ENCODE results near the gene ACTL7A.

ACTL7A gene, protein sequence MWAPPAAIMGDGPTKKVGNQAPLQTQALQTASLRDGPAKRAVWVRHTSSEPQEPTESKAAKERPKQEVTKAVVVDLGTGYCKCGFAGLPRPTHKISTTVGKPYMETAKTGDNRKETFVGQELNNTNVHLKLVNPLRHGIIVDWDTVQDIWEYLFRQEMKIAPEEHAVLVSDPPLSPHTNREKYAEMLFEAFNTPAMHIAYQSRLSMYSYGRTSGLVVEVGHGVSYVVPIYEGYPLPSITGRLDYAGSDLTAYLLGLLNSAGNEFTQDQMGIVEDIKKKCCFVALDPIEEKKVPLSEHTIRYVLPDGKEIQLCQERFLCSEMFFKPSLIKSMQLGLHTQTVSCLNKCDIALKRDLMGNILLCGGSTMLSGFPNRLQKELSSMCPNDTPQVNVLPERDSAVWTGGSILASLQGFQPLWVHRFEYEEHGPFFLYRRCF

DNA sequence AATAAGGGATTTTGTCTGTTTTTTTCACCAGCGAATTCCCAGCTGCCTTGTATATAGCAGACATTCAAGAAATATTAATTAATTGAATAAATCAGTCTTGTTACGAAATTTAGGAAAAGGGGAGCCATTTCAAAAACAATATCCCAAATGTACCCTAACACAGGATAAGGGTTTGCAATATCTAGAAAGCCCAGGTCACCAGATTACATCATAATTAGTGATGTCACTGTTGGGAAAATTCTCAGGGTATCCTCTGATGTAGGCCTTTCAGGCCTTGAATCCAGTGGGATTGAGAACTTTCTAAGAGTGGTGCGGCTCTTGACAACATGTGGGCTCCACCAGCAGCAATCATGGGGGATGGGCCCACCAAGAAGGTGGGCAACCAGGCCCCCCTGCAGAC lies at the start of gene ACTL7A:
Gene ACTL7A, plus strand, starts transcription at position 270 of the 400 bp plus-strand sequence. Its CDS starts 57 bp downstream, at position 327.
- H3K4me1 ChIP-seq (ENCODE audit: control insufficient read depth, insufficient read depth, low read length) = no peaks in the 10 kb centered on the region
- H3K9me3 ChIP-seq (ENCODE audit: control insufficient read depth, insufficient read depth, low read depth, low read length) = no peaks in the 10 kb centered on the region
- H3K27ac ChIP-seq (ENCODE audit: extremely low read depth, low read depth, low read length) = no peak within 1 kb of the TSS
- TF ChIP-seq, protein P1, sequence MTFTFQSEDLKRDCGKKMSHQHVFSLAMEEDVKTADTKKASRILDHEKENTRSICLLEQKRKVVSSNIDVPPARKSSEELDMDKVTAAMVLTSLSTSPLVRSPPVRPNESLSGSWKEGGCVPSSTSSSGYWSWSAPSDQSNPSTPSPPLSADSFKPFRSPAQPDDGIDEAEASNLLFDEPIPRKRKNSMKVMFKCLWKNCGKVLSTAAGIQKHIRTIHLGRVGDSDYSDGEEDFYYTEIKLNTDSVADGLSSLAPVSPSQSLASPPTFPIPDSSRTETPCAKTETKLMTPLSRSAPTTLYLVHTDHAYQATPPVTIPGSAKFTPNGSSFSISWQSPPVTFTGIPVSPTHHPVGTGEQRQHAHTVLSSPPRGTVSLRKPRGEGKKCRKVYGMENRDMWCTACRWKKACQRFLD (tag by site-specific recombination; IDR thresholded peaks at IDR 0.05) = no peak
- TF ChIP-seq, protein P2, sequence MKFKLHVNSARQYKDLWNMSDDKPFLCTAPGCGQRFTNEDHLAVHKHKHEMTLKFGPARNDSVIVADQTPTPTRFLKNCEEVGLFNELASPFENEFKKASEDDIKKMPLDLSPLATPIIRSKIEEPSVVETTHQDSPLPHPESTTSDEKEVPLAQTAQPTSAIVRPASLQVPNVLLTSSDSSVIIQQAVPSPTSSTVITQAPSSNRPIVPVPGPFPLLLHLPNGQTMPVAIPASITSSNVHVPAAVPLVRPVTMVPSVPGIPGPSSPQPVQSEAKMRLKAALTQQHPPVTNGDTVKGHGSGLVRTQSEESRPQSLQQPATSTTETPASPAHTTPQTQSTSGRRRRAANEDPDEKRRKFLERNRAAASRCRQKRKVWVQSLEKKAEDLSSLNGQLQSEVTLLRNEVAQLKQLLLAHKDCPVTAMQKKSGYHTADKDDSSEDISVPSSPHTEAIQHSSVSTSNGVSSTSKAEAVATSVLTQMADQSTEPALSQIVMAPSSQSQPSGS (tag by site-specific recombination; IDR thresholded peaks at IDR 0.05; ENCODE audit: low read depth) = 0 out of 2 replicates have a peak, but pooled peaks have one; percentile 40
- H3K36me3 ChIP-seq (ENCODE audit: control insufficient read depth in 2 of 2, insufficient read depth in 1 of 2, low read length in 2 of 2) = no peaks in the 10 kb centered on the region
- ChIA-PET CTCF (interaction anchor here (0.7 kb wide), 1 partner anchor 197 kb away, joined by 3 read pairs; no protein-coding TSS in a partner anchor), POLR2A (no interaction called here)
- no peak within 1 kb of the TSS for H3K4me3 ChIP-seq (ENCODE audit: low read depth, low read length)

DNA sequence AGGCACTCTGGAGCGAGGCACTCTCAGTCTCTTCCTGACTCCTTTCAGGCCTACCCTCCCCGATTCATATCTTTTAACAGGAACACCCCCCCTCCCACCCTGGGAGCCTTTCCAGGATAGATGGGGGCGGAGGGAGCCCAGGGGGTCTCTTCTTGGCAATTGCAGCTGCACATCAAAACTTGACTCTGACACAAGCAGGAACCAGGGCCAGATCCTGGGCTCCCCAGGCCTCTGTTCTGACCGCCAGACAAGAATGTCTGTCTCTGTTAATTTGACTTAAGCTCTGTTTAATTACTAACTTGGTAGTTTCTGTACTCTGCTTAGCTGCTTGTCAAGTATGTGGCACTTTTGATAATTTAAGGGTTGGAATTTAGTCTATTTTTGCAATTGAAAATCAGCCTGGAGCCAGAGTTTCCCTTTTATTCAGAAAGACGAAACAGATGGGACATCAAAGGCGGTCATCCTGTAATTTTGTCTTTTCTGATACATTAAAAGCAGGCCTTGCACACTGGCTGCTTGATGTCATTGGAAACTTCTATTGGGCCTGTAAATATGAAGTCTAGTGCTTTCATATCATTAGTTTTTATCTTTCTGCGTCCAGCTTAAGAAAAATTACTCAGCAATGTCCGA lies 49.6 kb upstream of the ACTL7A start:
- no peaks in the 10 kb centered on the region for H3K4me1 ChIP-seq (ENCODE audit: control insufficient read depth, insufficient read depth, low read length)
- POLR2A ChIA-PET = interaction anchor here (0.7 kb wide), 1 partner anchor 46 kb away, joined by 3 read pairs; no protein-coding TSS in a partner anchor
- H3K9me3 ChIP-seq (ENCODE audit: control insufficient read depth, insufficient read depth, low read depth, low read length) = no peaks in the 10 kb centered on the region
- TF ChIP-seq ZNF16 (tag by site-specific recombination; IDR thresholded peaks at IDR 0.05; ENCODE audit: low read depth) (no peak), ZNF350 (tag by site-specific recombination; IDR thresholded peaks at IDR 0.05) (no peak), ZNF529 (tag by site-specific recombination; IDR thresholded peaks at IDR 0.05; ENCODE audit: insufficient replicate concordance) (no peak), ZFP69B (tag by site-specific recombination; IDR thresholded peaks at IDR 0.05) (no peak), TRIM28 (IDR thresholded peaks at IDR 0.05; ENCODE audit: borderline replicate concordance, low read length) (no peak), EGR2 (tag by site-specific recombination; IDR thresholded peaks at IDR 0.05; ENCODE audit: low read depth) (no peak), ZNF76 (tag by site-specific recombination; IDR thresholded peaks at IDR 0.05; ENCODE audit: borderline replicate concordance, low read depth) (no peak), ZSCAN23 (tag by site-specific recombination; IDR thresholded peaks at IDR 0.05) (no peak)
- TF ChIP-seq, protein P3, sequence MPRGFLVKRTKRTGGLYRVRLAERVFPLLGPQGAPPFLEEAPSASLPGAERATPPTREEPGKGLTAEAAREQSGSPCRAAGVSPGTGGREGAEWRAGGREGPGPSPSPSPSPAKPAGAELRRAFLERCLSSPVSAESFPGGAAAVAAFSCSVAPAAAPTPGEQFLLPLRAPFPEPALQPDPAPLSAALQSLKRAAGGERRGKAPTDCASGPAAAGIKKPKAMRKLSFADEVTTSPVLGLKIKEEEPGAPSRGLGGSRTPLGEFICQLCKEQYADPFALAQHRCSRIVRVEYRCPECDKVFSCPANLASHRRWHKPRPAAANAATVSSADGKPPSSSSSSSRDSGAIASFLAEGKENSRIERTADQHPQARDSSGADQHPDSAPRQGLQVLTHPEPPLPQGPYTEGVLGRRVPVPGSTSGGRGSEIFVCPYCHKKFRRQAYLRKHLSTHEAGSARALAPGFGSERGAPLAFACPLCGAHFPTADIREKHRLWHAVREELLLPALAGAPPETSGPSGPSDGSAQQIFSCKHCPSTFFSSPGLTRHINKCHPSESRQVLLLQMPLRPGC (tag by site-specific recombination; IDR thresholded peaks at IDR 0.05) = no peak
- TF ChIP-seq, protein P4, sequence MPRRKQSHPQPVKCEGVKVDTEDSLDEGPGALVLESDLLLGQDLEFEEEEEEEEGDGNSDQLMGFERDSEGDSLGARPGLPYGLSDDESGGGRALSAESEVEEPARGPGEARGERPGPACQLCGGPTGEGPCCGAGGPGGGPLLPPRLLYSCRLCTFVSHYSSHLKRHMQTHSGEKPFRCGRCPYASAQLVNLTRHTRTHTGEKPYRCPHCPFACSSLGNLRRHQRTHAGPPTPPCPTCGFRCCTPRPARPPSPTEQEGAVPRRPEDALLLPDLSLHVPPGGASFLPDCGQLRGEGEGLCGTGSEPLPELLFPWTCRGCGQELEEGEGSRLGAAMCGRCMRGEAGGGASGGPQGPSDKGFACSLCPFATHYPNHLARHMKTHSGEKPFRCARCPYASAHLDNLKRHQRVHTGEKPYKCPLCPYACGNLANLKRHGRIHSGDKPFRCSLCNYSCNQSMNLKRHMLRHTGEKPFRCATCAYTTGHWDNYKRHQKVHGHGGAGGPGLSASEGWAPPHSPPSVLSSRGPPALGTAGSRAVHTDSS (tag by site-specific recombination; IDR thresholded peaks at IDR 0.05) = no peak
- TF ChIP-seq, protein P5, sequence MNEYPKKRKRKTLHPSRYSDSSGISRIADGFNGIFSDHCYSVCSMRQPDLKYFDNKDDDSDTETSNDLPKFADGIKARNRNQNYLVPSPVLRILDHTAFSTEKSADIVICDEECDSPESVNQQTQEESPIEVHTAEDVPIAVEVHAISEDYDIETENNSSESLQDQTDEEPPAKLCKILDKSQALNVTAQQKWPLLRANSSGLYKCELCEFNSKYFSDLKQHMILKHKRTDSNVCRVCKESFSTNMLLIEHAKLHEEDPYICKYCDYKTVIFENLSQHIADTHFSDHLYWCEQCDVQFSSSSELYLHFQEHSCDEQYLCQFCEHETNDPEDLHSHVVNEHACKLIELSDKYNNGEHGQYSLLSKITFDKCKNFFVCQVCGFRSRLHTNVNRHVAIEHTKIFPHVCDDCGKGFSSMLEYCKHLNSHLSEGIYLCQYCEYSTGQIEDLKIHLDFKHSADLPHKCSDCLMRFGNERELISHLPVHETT (tag by site-specific recombination; IDR thresholded peaks at IDR 0.05) = no peak
- no peak overlapping the region for H3K27ac ChIP-seq (ENCODE audit: extremely low read depth, low read depth, low read length)
- CTCF ChIA-PET = interaction anchor here (0.6 to 1.4 kb wide), 5 partner anchors 10 to 1392 kb away, joined by 3 read pairs; no protein-coding TSS in a partner anchor
- no peaks in the 10 kb centered on the region for H3K36me3 ChIP-seq (ENCODE audit: control insufficient read depth in 2 of 2, insufficient read depth in 1 of 2, low read length in 2 of 2)
- H3K4me3 ChIP-seq (ENCODE audit: low read depth, low read length) = no peak overlapping the region

Measured in HEK293 (cell line).